GM18909 (cell line): ENCODE measurements around the gene PRKX.
A peak's percentile ranks its signal among the peaks of the same experiment; 100 is the strongest.
"Not testable (repeated sequence)": the region's sequence is repeated elsewhere in the genome, so short reads cannot be mapped to it uniquely, and the experiment has no call there.

ENCODE experiments used
- ATAC-seq: cut with Tn5 transposase; IDR thresholded peaks from one replicate; pipeline ENCODE4 v1.9.1; 2021; ENCODE audit warnings: mild to moderate bottlenecking; ENCODE audit not compliant: unreplicated experiment, poor library complexity

PRKX gene

DNA sequence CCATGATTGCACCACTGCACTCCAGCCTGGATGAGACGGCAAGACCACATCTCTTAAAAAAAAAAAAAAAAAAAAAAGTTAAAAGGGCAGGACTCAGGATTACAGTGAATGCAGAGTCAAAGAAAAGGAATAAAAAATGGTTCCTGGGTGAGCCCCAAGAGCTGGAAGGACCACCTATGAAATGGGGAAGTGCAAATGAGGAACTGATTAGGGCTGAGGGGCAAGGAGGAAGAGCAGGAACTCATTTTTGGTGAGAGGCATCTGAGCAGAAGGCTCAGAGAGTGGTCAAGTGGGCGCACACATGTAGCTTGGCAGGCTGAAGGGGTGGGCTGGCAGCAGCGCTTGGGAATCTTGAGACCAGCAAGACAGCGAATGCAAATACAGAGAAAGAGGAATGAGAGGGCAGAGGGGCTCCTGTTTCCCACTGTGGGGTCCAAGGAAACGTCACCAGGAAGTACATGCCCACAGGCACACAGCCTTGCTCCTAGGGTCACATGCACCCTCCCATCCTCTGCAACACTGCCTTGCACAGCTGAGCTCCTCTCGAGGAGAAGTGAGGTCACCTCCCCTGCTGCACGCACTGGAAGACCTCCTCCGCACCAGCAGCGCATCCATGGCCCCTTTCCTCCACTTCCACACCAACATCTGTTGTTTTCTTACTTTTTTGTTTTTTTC is 49.7 kb downstream of the PRKX start:
- ATAC-seq, result peak; percentile 78

DNA sequence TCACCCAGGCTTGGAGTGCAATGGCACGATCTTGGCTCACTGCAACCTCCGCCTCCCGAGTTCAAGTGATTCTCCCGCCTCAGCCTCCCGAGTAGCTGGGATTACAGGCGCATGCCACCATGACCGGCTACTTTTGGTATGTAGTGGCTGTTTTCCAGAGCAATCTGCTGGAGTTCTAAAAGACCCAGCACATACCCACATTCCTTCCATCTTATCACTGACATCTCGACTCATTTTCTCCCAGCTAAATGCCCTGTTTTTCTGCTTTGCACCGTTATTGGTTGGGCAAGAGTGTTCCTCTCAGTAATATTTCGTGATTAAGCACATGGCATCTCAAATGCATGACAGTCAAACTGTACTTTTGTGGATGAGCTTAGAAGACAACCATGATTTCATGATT is 53.7 kb downstream of the PRKX start:
- ATAC-seq, result no peak

DNA sequence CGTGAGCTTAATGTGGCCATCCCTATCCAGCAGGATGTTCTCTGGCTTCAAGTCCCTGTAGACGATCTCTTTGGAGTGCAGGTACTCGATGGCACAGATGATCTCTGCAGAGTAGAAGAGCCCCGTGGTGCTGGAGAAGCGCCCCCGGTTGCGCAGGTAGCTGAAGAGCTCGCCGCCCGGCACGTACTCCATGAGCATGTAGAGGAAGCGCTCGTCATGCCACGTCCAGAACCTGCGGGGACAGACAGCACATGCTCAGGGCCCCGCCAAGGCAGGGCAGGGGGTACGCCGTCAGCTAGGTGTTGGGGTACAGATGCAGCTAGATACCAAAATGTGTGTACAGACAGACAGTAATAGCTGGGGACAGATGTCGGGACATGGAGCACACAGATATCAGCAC is 58.3 kb downstream of the PRKX start:
- ATAC-seq, result no peak

DNA sequence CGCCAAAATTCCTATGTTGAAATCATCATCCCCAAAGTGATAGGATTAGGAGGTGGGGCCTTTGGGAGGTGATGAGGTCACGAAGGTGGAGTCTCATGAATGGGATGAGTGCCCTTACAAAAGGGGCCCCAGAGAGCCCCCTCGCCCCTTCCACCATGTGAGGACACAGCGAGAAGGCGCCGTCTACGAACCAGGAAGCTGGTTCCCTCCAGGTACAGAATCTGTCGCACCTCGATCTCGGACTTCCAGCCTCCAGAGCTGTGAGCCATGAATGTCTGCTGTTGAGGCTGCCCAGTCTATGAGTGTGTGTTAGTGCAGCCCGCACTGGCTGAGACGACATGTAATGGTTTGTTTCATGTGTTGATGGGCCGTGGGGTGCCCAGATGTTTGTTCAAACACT is 60.3 kb downstream of the PRKX start:
- no peak for ATAC-seq

DNA sequence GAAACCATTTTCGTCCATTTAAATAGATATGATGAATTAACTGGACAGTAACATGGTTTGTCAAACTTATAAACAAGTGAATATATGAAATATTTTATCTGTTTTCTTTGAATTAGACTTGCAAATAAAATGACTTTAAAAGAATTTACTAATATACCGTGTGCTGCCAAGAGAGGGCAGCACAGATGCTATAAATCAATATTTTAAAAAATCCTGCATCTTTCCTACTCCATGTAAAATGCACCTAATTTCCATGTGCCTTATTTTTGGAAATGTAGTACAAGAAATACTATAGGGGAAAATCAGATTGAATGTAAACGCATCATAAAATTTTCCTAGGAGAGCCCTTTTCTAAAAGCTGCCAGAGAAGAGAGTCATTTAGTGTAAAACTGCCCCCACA is 62.2 kb downstream of the PRKX start:
- no peak for ATAC-seq

DNA sequence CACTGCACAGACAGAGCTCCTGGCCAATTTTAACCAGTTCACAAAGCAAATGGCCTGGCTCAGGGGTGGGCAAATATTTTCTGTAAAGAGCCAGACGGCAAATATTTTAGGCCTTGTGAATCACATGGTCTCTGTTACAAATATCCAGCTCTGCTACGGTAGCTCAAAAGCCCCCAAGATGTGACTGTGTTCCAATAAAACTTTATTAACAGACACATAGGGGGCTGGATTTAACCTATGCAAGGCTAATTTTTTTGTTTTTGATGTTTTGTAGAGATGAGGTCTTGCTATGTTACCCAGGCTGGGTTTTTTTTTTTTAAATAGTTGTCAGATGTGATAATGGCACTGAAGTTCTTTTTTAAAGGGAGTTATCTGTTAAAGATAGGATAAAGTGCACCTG is 65.4 kb downstream of the PRKX start:
- ATAC-seq, result no peak

DNA sequence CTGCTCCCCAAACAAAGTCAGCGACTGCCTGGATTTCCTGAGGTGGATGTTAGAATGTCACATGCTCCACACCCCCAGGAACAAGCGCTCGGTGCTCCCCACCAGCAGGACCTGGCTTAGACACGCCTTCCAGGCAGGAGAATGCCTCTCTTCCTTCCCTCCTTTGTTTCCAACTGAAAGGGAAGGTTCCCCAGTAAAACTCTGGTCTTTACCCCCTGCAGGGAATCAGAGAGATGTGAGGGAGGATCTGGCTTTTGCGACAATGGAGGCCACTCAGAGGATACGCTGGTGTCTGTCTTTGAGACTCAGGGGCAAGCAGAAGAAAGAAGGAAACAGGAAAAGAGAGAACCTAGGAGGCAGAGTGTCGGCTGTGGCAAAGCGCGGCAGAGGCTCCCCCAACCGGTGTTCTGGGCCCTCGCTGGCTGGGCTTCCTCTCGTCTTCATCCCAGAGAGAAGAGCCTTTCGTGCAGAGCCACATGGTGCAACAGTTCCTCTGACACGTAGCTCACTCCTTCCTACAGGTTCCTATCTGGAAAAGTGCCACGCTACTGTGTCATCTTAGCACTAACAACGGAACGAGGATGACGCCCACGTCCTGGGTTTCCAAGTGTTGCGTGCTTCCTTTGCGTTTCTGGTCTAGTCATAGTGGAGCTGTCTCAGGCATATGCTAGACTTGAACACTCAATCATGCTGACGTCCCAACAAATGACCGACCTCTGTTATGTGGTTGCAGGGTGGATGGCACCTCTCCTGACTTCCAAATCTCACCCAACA is 73.4 kb downstream of the PRKX start:
- not testable (repeated sequence) for ATAC-seq

DNA sequence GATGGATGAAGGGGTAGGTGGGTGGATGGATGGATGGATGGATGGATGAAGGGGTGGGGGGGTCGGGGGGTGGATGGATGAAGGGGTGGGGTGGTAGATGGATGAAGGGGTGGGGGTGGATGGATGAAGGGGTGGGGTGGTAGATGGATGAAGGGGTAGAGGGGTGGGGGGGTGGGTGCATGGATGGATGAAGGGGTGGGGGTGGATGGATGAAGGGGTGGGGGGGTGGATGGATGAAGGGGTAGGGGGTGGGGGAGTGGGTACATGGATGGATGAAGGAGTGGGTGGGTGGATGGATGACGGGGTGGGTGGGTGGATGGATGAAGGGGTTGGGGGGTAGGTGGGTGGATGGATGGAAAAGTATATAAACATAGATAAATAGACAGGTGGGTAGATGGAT is 74.2 kb downstream of the PRKX start:
- ATAC-seq, result no peak

DNA sequence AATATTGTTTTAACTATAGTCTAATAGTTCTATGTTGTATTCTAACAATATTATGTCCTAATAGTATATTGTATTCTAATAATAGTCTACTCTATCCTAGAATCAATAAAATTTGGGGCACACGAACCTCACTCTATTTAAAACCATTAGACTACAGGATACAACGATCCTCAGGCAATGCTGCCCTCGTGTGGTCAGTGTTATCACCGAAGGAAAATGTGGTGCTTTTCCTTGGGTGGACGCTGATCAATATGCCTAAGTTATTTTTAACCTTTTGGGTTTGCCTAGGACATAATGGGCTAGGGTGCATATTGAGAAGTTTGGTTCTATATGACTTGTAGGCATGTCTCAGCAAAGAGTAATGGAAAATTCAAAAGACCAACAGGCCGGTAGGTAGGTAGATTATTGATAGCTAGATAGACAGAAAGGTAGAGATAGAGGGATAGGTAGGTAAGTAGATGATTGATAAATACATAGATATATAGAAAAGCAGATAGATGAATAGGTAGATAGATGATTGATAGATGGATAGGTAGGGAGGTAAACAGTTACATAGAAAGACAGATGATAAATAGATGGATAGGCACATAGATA is 75.1 kb downstream of the PRKX start:
- peak; percentile 79 for ATAC-seq

DNA sequence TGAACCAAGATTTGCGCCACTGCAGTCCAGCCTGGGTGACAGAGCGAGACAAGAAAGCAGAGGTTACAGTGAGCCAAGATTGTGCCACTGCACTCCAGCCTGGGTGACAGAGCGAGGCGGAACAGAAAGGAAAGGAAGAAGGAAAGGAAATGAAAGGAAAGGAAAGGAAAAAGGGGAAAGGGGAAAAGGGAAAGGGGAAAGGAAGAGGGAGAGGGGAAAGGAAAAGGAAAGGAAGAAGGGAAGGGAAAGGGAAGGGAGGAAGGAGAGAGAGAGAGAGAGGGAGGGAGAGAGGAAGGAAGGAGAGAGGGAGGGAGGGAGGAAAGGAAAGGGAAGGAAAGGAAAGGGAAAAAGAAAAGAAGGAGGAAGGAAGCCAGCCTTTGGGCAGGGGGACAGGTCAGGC is 76.6 kb downstream of the PRKX start:
- ATAC-seq, result no peak

DNA sequence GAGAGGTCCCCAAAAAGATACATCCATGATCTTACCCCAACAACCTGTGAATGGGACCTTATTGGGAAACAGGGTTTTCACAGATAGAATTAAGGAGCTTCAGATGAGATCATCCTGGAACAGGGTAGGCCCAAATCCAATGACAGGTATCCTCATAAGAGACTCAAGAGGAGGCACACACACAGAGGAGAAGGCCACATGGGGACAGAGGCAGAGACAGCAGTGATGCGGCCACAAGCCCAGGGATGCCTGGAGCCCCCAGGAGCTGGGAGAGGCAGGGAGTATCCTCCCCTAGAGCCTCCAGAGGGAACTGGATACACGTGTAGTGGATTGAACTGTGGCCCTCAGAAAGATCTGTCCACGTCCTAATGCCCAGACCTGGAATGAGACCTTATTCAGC is 82.3 kb downstream of the PRKX start:
- ATAC-seq, result no peak

DNA sequence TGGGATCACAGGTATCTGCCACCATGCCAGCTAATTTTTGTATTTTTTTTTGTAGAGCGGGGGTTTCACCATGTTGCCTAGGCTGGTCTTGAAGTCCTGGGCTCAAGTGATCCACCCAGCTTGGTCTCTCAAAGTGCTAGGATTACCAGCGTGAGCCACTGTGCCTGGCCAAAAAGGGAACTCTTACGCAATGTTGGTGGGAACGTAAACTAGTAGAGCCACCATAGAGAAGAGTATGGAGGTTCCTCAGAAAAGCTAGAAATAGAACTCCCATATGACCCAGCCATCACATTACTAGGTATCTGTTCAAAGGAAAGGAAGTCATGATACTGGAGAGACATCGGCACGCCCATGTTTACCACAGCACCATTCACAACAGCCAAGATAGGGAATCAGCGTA is 85.9 kb downstream of the PRKX start:
- ATAC-seq, result no peak

DNA sequence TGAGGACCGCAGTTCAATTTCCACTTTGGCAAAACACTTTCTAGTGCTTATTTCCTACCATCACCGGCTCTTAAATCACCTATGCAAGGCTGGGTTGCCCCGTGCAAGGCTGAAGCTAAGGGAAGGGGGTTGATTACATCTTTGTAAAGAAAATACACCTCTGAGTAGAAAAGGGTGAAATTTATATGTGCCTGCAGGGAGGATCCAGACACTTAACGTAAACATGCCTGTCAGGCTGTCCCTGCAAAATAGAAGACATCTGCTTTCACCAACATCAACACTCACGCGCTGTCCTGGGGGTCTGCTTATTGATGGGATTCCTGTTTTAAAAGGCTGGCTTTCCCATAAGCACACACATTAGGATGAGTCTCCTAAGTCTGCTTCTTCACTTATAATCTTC is 92.0 kb downstream of the PRKX start:
- ATAC-seq, result no peak

DNA sequence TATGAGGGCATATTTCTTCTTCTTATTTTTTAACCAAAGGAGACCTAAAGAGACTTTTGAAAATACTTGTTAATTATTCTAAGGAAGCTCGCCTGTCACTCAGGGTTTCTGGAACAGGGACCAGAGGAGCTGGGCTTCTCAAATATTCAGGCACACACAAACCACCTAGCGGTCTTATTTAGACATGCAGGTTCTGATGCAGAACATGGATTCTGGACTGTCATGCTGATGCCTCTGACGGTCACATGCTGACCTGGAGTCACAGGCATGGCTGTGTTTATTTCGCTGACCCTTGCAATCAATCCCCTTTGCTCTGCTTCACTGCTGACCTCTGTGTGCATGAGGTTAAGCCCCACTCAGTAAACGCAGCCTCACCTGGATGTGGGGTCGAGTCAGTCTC is 101.7 kb downstream of the PRKX start:
- not testable (repeated sequence) for ATAC-seq

DNA sequence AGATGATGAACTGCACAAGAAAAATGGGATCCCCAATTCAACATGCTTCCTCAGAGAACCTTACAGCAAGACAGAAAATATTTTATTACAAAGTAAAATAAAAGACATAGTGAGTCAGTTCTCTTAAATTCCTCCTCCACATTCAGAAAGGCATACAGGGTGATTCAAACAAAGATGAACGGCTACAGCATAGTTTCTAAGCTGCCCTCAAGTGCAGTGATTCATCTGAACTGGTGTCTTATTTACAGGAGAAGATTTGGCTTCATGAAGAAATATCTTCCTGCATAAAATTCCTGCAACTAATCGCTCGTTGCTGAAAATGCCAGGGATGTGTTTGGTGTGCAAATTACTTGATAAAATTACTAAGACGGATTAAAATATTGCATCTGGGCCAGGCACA is 103.6 kb downstream of the PRKX start:
- no peak for ATAC-seq

DNA sequence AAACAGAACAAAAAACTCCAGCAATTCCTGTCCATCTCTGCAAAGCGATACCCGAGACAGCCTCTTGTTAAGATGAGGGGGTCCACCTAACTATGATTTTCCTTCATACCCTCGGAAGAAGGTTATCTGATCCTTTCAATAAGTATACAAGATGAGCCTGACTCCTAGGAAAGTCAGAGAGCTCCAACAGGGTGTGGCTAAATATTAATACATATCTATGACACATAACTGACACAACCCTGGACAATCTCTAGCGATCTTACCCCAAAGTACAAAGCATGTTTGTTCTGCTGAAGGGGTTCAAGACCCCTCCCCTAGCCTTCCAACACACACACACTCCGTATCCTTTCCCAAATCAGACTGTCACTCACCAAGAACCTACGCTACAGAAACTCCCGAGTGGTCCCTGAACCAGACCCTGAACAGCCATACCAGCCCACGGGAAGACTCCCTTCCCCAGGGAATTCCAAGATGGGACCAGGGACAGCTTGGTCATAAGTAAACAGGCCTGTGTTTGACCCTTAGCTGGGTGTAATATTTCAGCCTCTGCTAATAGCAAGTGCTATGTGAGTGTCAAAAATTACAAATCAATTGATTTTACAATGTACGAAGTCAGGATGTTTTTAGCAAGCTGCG is 110.3 kb downstream of the PRKX start:
- ATAC-seq, result no peak

DNA sequence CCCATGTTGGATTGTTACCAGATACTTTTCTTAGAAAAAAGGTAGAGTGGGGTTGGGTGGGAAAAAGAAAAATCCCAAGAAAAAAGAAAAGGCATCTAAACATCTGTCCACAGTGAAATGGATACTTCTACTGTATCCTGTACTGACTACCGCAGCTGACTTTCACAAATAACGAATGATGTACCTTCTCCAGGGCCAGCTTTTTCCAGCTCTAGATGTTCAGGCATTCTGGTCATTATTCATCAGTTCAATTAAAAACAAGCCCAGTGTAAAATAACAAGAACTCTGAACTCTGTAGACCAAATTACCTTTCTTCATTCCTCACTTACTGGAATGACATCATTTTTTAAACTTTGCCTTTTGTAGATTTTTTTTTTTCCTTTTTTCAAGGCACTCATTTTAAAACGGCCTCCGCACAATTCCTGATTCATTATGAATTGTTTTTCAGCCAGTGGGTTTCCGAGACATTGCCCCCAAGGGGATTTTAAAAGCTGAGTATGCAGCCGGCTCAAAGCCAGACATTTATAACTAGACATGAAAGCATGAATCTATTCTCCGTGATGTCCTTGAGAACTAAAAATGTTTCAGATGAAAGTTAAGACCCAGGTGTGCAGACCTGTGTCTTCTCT is 113.5 kb downstream of the PRKX start:
- ATAC-seq, result no peak

DNA sequence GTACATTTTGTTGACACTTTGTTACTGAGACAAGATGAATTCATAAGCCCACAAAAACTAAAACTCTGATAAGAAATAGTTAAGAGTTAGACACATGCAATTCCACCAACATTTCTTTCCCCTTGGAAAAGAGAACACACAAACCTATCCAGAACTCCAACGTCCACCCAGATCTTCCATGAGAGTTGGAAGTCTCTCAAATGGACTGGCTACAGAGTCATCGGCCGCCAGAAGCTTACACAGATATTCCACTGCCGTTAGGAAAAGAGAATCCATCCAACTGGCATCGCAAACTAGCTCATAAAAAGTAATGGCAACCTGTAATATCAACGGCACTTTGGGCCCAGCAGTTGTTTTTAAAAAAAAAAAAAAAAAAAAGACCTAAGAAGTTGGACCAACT is 114.7 kb downstream of the PRKX start:
- ATAC-seq, result no peak

DNA sequence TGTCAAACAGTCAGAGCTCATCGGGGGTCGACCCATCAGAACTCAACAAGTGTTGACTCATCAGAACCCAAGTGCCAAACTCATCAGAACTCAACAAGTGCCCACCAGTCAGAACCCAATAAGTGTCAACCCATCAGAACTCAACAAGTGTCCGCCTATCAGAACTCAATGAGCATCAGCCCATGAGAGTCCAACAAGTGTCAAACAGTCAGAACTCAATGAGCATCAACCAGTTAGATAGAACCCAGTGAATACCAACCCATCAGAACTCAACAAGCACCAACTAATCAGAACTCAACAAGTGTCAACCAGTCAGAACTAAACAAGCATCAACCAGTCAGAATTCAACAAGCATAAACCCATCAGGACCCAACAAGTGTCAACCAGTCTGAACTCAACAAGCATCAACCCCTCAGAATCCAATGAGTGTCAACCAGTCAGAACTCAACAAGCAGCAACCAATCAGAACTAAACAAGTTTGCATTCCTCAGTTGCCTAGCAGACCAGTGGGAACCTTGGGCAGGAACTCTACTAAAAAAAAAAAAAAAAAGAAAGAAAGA is 115.3 kb downstream of the PRKX start:
- no peak for ATAC-seq

DNA sequence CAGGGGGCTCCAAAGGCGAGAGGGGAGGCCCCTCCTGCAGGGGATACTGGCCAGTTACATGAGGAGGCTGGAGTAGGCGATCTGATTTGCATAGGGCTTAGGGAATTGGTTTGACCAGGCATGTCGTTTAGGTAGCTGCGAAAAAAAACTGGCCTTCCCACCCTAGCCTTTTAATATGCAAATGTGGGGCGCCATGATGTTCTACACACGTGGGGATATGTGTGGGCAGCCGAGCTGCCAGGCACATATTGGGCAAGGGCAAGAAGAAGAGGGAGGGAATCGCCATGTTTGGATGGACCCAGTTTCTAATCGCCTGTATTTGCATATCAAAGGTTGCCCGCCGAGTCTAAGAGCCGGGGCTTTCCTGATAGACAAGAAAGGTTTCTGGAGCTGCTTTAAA is 121.3 kb downstream of the PRKX start:
- no peak for ATAC-seq

DNA sequence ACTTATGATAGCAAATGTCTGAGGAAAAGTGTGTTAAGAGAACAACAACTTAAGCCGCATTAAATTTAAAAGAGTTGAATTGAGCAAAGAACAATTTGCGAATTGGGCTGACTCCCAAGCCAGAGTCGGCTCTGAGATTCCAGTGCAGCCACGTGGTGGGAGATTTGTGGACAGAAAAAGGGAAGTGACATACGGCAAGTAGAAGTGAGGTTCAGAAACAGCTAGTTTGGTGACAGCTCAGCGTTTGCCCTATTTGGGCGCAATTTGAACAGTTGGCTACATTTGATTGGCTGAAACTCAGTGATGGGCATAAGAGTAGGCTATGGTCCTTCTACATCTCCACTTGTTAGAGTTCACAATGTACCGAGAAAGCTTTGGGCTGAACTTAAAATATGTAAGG is 124.0 kb downstream of the PRKX start:
- ATAC-seq, result no peak
